Endothelial cell (in vitro differentiated cells): ENCODE results near the gene GBX2. TPM values are rescaled to one million over a fixed set of nuclear protein-coding genes. Genes with fewer than 3 reads are reported as not detected.

Source experiments
- DNase-seq: peaks from one replicate; pipeline ENCODE4 v3.0.0; 2021; ENCODE audit warnings: low spot score
- H3K27ac Mint-ChIP-seq: one replicate; pipeline ENCODE4 v1.8.0; 2021; ENCODE audit warnings: mixed read lengths, inconsistent platforms; ENCODE audit not compliant: unreplicated experiment
- H3K27me3 Mint-ChIP-seq: one replicate; pipeline ENCODE4 v1.8.0; 2021; ENCODE audit warnings: mild to moderate bottlenecking, moderate library complexity, mixed read lengths, inconsistent platforms; ENCODE audit not compliant: unreplicated experiment
- H3K36me3 Mint-ChIP-seq: one replicate; pipeline ENCODE4 v1.8.0; 2021; ENCODE audit warnings: mild to moderate bottlenecking, low read depth, mixed read lengths, inconsistent platforms; ENCODE audit not compliant: unreplicated experiment
- H3K4me1 Mint-ChIP-seq: one replicate; pipeline ENCODE4 v1.8.0; 2021; ENCODE audit warnings: mild to moderate bottlenecking, mixed read lengths, inconsistent platforms; ENCODE audit not compliant: unreplicated experiment
- H3K4me3 Mint-ChIP-seq: one replicate; pipeline ENCODE4 v1.8.0; 2021; ENCODE audit warnings: mild to moderate bottlenecking, mixed read lengths, inconsistent platforms; ENCODE audit not compliant: unreplicated experiment
- H3K9me3 Mint-ChIP-seq: one replicate; pipeline ENCODE4 v1.8.0; 2021; ENCODE audit warnings: mixed read lengths, inconsistent platforms; ENCODE audit not compliant: unreplicated experiment
- CTCF ChIP-seq: fragments of 200-600 bp; sonication (generic); IDR thresholded peaks from one replicate; pipeline ENCODE4 v1.5.0; 2021; ENCODE audit warnings: antibody characterized with exemption; ENCODE audit not compliant: unreplicated experiment
- long read RNA-seq: library from polyadenylated mRNA; unstranded; transcript quantifications from one replicate; pipeline ENCODE4 v2.0.0, GENCODE V29; 2020; ENCODE audit not compliant: unreplicated experiment
- total RNA-seq: library from RNA; stranded (reverse); fragmentation: NEBNext Ultra II Directional; extraction: Animal tissue kit (Norgen Biotek cat#: 25700); gene quantifications from one replicate; pipeline ENCODE4 v1.2.1, GENCODE V29; 2021; ENCODE audit not compliant: unreplicated experiment

GBX2 gene
- total RNA-seq = 3.5 TPM
- long read RNA-seq, partial matches to known transcripts = 0 of 1 reads
- long read RNA-seq, other reads (novel, unspliced or antisense) = 0 of 1 reads

GRCh38 chr2:236168110-236169080 lies at the start of gene GBX2:
Gene GBX2, minus strand, starts transcription at chr2:236168386. Its CDS starts 415 bp downstream, at chr2:236167971.
- H3K36me3 Mint-ChIP-seq = peaks cover 3% of the 10 kb centered on the region
- H3K4me1 Mint-ChIP-seq = peaks cover 34% of the 10 kb centered on the region
- TF ChIP-seq CTCF = no peak
- no peaks in the 10 kb centered on the region for H3K9me3 Mint-ChIP-seq
- no peak within 1 kb of the TSS for H3K27ac Mint-ChIP-seq
- peak; percentile 77 for DNase-seq
- no peak within 1 kb of the TSS for H3K4me3 Mint-ChIP-seq
- H3K27me3 Mint-ChIP-seq = peaks cover 39% of the 10 kb centered on the region

DNA sequence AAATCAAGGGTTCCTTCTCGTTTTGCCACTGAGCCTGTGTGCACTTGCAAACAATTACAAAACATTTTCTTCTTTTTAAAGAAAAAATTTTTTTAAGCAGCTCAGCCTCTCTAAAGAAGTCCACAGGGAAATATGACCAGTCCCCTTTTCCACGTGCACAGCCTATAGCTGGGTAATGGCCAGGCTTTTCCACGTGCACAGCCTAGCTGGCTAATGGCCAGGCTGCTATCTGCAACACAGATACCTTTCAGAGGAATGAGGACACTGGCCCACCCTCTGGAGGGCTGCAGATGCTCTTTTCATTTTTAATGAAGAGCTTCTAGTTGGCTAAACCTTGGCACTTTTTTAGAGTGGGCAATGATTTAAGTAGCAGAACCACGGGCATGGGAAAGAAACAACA lies 49.7 kb upstream of the GBX2 start:
- Mint-ChIP-seq H3K4me3 (no peak overlapping the region), H3K27ac (no peak overlapping the region), H3K9me3 (no peaks in the 10 kb centered on the region), H3K4me1 (peaks cover 3% of the 10 kb centered on the region), H3K36me3 (peaks cover 4% of the 10 kb centered on the region), H3K27me3 (peaks cover 8% of the 10 kb centered on the region)
- TF ChIP-seq CTCF = no peak
- DNase-seq = no peak

- Mint-ChIP-seq H3K36me3 (peaks cover 4% of the 10 kb centered on the region), H3K4me3 (no peak overlapping the region)
Observed at GRCh38 chr2:236216711-236217110, 48.5 kb upstream of the GBX2 start.

GRCh38 chr2:236215761-236216333 lies 47.7 kb upstream of the GBX2 start:
- Mint-ChIP-seq H3K27ac (no peak overlapping the region), H3K27me3 (peaks cover 8% of the 10 kb centered on the region), H3K36me3 (peaks cover 4% of the 10 kb centered on the region), H3K4me1 (peaks cover 3% of the 10 kb centered on the region), H3K9me3 (no peaks in the 10 kb centered on the region), H3K4me3 (no peak overlapping the region)
- TF ChIP-seq CTCF = no peak
- no peak for DNase-seq

More at GRCh38 chr2:236216711-236217110, 48.5 kb upstream of the GBX2 start:
- Mint-ChIP-seq H3K4me1 (peaks cover 3% of the 10 kb centered on the region), H3K9me3 (no peaks in the 10 kb centered on the region), H3K27me3 (peaks cover 8% of the 10 kb centered on the region), H3K27ac (no peak overlapping the region)
- DNase-seq = no peak
- TF ChIP-seq CTCF = no peak
